OCI-LY3 (cell line): ENCODE results near the gene TTLL8.

Experiments used
- H2AFZ ChIP-seq: fragments of 200-600, 300-600 bp; shearing (Covaris generic); 2 replicates; pipeline ENCODE4 v1.6.0; 2014; ENCODE audit warnings: antibody characterized with exemption, low read depth, low read length
- H3K27ac ChIP-seq: fragments of 200-600, 300-600 bp; sonication (generic); 2 replicates; pipeline ENCODE4 v1.5.1; 2014; ENCODE audit warnings: mild to moderate bottlenecking, low read length, moderate library complexity, mixed read lengths
- H3K27me3 ChIP-seq: fragments of 200-600, 300-600 bp; sonication (generic); 2 replicates; pipeline ENCODE4 v1.6.1; 2014; ENCODE audit warnings: low read depth, low read length, mixed read lengths
- H3K36me3 ChIP-seq: fragments of 200-600, 300-600 bp; sonication (generic); replicated peaks from 2 replicates; pipeline ENCODE3; 2014; ENCODE audit warnings: low read depth, low read length, mixed read lengths
- H3K4me1 ChIP-seq: fragments of 300-600, 200-600 bp; sonication (generic); 2 replicates; pipeline ENCODE4 v1.6.1; 2014; ENCODE audit warnings: low read length, mixed read lengths
- H3K4me2 ChIP-seq: fragments of 200-600, 300-600 bp; sonication (generic); 2 replicates; pipeline ENCODE4 v1.6.1; 2014; ENCODE audit warnings: low read length, mixed read lengths
- H3K4me3 ChIP-seq: fragments of 300-600, 200-600 bp; sonication (generic); 2 replicates; pipeline ENCODE4 v1.5.1; 2014; ENCODE audit warnings: antibody characterized with exemption, mild to moderate bottlenecking, low read length, moderate library complexity
- H3K79me2 ChIP-seq: fragments of 300-600, 200-600 bp; shearing (Covaris generic); 2 replicates; pipeline ENCODE4 v1.6.1; 2014; ENCODE audit warnings: mild to moderate bottlenecking, low read length, mixed read lengths
- H3K9ac ChIP-seq: fragments of 300-600, 200-600 bp; shearing (Covaris generic); 2 replicates; pipeline ENCODE4 v1.6.0; 2014; ENCODE audit warnings: mild to moderate bottlenecking, low read length, moderate library complexity
- H3K9me3 ChIP-seq: fragments of 200-600, 300-600 bp; shearing (Covaris generic); 2 replicates; pipeline ENCODE4 v1.6.1; 2014; ENCODE audit warnings: low read length, mixed read lengths; ENCODE audit not compliant: insufficient read depth
- H4K20me1 ChIP-seq: fragments of 200-600, 300-600 bp; sonication (generic); 2 replicates; pipeline ENCODE4 v1.6.1; 2016; ENCODE audit warnings: low read length, mixed read lengths; ENCODE audit not compliant: insufficient read depth
- CTCF ChIP-seq: fragments of 200-600, 300-600 bp; sonication (generic); IDR thresholded peaks from 2 replicates; pipeline ENCODE4 v1.5.1; 2014; ENCODE audit warnings: antibody characterized with exemption, low read length, low read depth
- EZH2phosphoT487 ChIP-seq: fragments of 200-600 bp; shearing (Covaris generic); IDR thresholded peaks from 2 replicates; pipeline ENCODE4 v1.6.1; 2018; ENCODE audit warnings: antibody characterized with exemption, mixed run types, low read depth

Gene TTLL8

GRCh38 chr22:50046481-50047245, 11.4 kb downstream of the TTLL8 start:
- Histone ChIP-seq H2AFZ (no peak overlapping the region), H3K9me3 (no peaks in the 10 kb centered on the region), H3K79me2 (no peaks in the 10 kb centered on the region), H3K27ac (no peak overlapping the region), H3K36me3 (no peaks in the 10 kb centered on the region), H3K27me3 (no peaks in the 10 kb centered on the region), H3K4me1 (no peaks in the 10 kb centered on the region), H3K4me3 (no peak overlapping the region), H3K9ac (no peak overlapping the region), H4K20me1 (no peaks in the 10 kb centered on the region), H3K4me2 (no peak overlapping the region)
- TF ChIP-seq CTCF (no peak), EZH2phosphoT487 (no peak)

GRCh38 chr22:50046019-50046415, 12.1 kb downstream of the TTLL8 start:
- no peaks in the 10 kb centered on the region for H3K4me1 ChIP-seq
- H3K36me3 ChIP-seq: no peaks in the 10 kb centered on the region
- no peaks in the 10 kb centered on the region for H3K27me3 ChIP-seq
- TF ChIP-seq EZH2phosphoT487: no peak
- no peak for TF ChIP-seq CTCF
- no peaks in the 10 kb centered on the region for H3K9me3 ChIP-seq
- H3K79me2 ChIP-seq: no peaks in the 10 kb centered on the region
- H3K9ac ChIP-seq: no peak overlapping the region
- H2AFZ ChIP-seq: no peak overlapping the region
- no peak overlapping the region for H3K4me2 ChIP-seq
- no peak overlapping the region for H3K4me3 ChIP-seq
- no peaks in the 10 kb centered on the region for H4K20me1 ChIP-seq
- no peak overlapping the region for H3K27ac ChIP-seq

- no peaks in the 10 kb centered on the region for H3K36me3 ChIP-seq
- H3K4me3 ChIP-seq: no peak overlapping the region
- no peak overlapping the region for H3K4me2 ChIP-seq
- no peak overlapping the region for H3K9ac ChIP-seq
- no peak overlapping the region for H2AFZ ChIP-seq
- no peaks in the 10 kb centered on the region for H3K4me1 ChIP-seq
- no peak overlapping the region for H3K27ac ChIP-seq
- H3K27me3 ChIP-seq: no peaks in the 10 kb centered on the region
- H3K79me2 ChIP-seq: no peaks in the 10 kb centered on the region
- H3K9me3 ChIP-seq: no peaks in the 10 kb centered on the region
- TF ChIP-seq EZH2phosphoT487 (no peak), CTCF (no peak)
- H4K20me1 ChIP-seq: no peaks in the 10 kb centered on the region
Observed at GRCh38 chr22:50045211-50046018, 12.7 kb downstream of the TTLL8 start.

- Histone ChIP-seq H3K79me2 (no peaks in the 10 kb centered on the region), H3K4me3 (no peak overlapping the region), H4K20me1 (no peaks in the 10 kb centered on the region), H3K4me2 (no peak overlapping the region), H3K4me1 (no peaks in the 10 kb centered on the region), H3K36me3 (no peaks in the 10 kb centered on the region), H3K27ac (no peak overlapping the region), H3K27me3 (no peaks in the 10 kb centered on the region), H2AFZ (no peak overlapping the region), H3K9ac (no peak overlapping the region), H3K9me3 (no peaks in the 10 kb centered on the region)
- TF ChIP-seq EZH2phosphoT487 (no peak), CTCF (no peak)
Observed at GRCh38 chr22:50044485-50045118, 13.5 kb downstream of the TTLL8 start.
